ENCODE data around the gene SLC12A8. TPM values are rescaled to one million over a fixed set of nuclear protein-coding genes. Genes with fewer than 3 reads are reported as not detected.

Gene SLC12A8
- total RNA-seq, 1 donor from 2014 or later: not detected

DNA sequence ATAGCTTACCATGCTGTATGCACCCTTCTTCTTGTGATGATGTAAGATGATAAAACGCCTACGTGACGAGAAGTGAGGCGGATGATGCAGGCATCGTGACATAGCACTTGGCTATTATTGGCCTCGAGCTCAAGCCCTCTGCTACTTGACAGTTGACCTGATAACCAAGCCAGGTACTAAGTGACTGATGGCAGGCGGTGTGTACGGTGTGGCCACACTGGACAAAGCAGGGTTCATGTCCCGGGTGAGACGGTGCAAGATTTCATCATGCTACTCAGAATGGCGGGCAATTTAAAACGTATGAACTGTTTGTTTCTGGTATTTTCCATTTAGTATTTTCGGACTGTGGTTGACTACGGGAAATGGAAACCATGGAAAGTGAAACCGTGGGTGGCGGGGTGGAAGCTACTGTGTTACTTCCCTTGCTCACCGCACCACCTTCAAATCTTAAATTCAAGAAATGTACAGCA, 57.7 kb downstream of the SLC12A8 start:
- no peak for DNase-seq
- no peak overlapping the region for H3K4me3 ChIP-seq
- intact Hi-C loops (cut with micrococcal nuclease): no loop called here
- H3K4me1 ChIP-seq: peaks cover 23% of the 10 kb centered on the region
- no peak overlapping the region for H3K27ac ChIP-seq (replicated peaks)
- no peaks in the 10 kb centered on the region for H3K9me3 ChIP-seq (replicated peaks)
- TF ChIP-seq, protein P1, sequence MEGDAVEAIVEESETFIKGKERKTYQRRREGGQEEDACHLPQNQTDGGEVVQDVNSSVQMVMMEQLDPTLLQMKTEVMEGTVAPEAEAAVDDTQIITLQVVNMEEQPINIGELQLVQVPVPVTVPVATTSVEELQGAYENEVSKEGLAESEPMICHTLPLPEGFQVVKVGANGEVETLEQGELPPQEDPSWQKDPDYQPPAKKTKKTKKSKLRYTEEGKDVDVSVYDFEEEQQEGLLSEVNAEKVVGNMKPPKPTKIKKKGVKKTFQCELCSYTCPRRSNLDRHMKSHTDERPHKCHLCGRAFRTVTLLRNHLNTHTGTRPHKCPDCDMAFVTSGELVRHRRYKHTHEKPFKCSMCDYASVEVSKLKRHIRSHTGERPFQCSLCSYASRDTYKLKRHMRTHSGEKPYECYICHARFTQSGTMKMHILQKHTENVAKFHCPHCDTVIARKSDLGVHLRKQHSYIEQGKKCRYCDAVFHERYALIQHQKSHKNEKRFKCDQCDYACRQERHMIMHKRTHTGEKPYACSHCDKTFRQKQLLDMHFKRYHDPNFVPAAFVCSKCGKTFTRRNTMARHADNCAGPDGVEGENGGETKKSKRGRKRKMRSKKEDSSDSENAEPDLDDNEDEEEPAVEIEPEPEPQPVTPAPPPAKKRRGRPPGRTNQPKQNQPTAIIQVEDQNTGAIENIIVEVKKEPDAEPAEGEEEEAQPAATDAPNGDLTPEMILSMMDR (IDR thresholded peaks at IDR 0.05; ENCODE audit: borderline replicate concordance): no peak
- H3K36me3 ChIP-seq: no peaks in the 10 kb centered on the region
- no peaks in the 10 kb centered on the region for H3K27me3 ChIP-seq (ENCODE audit: low read depth)

DNA sequence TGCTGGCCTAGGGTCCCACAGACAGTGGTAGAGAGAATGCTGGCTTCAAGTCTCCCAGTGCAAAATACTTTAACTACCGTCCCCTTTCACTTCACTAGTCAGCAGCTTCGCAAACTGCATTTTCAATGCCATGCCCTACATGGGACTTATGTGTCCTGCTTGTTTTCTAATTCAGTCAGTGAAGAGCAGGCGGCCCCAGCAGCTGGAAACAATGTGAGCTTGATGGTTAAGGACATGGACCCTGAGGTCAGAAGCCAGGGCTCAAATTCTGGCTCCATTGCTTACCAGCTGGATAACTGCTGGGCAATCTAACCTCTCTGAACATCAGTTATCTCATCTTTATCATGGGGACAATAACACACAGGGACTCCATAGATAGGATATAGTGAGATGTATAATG, 58.4 kb downstream of the SLC12A8 start:
- TF ChIP-seq, protein P1 (IDR thresholded peaks at IDR 0.05; ENCODE audit: borderline replicate concordance): no peak
- Histone ChIP-seq H3K27me3 (ENCODE audit: low read depth) (no peaks in the 10 kb centered on the region), H3K4me3 (no peak overlapping the region), H3K9me3 (replicated peaks) (no peaks in the 10 kb centered on the region), H3K27ac (replicated peaks) (no peak overlapping the region), H3K4me1 (peaks cover 30% of the 10 kb centered on the region), H3K36me3 (no peaks in the 10 kb centered on the region)
- DNase-seq: no peak
- intact Hi-C loops (cut with micrococcal nuclease): no loop called here

DNA sequence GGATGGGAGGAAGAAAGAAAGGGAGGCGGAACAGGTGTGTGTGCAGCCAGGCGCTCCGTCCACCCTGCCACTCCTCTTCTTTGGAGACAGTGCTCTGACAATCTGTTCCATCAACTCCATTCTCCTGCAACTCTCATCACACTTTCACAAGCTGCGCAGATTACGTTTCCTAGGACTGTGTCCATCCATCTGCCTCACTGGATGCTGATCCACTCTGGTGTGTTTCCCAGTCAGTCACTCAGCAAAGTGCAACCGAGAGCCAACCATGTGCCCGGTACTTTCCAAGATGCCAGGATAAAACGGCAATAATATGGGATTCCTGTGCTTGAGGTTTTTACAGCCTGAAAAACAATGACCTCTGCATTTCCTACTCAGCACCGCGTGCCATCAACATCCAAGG, 59.6 kb downstream of the SLC12A8 start:
- DNase-seq: no peak

DNA sequence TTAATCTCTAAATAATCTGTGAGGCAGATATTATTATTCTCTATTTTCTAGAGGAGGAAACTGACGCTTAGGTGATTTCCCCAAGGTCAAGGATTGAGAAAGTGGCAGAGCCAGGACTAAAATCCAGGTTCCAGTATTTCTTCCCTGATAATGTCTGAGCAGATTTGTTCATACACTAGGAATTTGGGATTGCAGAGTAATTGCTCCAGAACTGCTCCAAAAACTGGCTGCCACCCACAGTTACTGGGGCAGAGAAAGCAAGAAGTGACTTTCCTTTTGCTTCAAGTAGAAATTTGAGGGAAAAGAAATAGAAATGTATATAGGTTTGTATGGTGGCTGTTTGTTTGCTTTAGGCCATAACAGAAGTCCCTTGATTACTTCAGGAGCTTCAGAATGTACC, 60.6 kb downstream of the SLC12A8 start:
- intact Hi-C loops (cut with micrococcal nuclease): no loop called here
- TF ChIP-seq, protein P1 (IDR thresholded peaks at IDR 0.05; ENCODE audit: borderline replicate concordance): no peak
- no peaks in the 10 kb centered on the region for H3K36me3 ChIP-seq
- H3K4me3 ChIP-seq: no peak overlapping the region
- H3K4me1 ChIP-seq: peaks cover 52% of the 10 kb centered on the region
- no peaks in the 10 kb centered on the region for H3K27me3 ChIP-seq (ENCODE audit: low read depth)
- H3K9me3 ChIP-seq (replicated peaks): no peaks in the 10 kb centered on the region
- H3K27ac ChIP-seq (replicated peaks): peak overlapping the region; percentile 36
- DNase-seq: no peak

More for the DNA sequence above, 59.6 kb downstream of the SLC12A8 start:
- Histone ChIP-seq H3K9me3 (replicated peaks) (no peaks in the 10 kb centered on the region), H3K4me1 (peaks cover 42% of the 10 kb centered on the region), H3K27ac (replicated peaks) (no peak overlapping the region), H3K27me3 (ENCODE audit: low read depth) (no peaks in the 10 kb centered on the region), H3K4me3 (no peak overlapping the region), H3K36me3 (no peaks in the 10 kb centered on the region)
- intact Hi-C loops (cut with micrococcal nuclease): no loop called here
- TF ChIP-seq, protein P1 (IDR thresholded peaks at IDR 0.05; ENCODE audit: borderline replicate concordance): no peak

DNA sequence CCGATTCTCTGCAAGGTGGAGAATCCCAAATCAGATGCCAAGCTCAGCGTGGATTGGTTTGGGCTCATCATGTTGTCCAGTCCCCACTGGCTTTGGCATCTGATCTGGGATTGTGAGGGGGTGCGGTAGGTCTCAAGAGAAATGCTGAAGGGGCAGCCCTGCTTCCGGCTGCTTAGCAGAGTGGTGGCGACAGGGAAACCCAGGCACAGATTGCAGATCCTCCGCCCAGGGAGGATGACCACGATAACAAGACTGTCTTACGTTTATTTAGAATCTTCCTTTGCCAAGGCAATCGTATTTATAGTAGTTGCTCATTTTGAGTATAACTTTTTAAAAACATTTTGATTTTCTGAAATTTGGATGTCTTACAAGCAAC, 61.1 kb downstream of the SLC12A8 start:
- peak overlapping the region; percentile 36 for H3K27ac ChIP-seq (replicated peaks)
- peaks cover 57% of the 10 kb centered on the region for H3K4me1 ChIP-seq
- H3K36me3 ChIP-seq: no peaks in the 10 kb centered on the region
- intact Hi-C loops (cut with micrococcal nuclease): no loop called here
- no peaks in the 10 kb centered on the region for H3K9me3 ChIP-seq (replicated peaks)
- H3K27me3 ChIP-seq (ENCODE audit: low read depth): no peaks in the 10 kb centered on the region
- H3K4me3 ChIP-seq: no peak overlapping the region
- TF ChIP-seq, protein P1 (IDR thresholded peaks at IDR 0.05; ENCODE audit: borderline replicate concordance): no peak
- DNase-seq: no peak
